ENCODE results near the gene TIAM1.
A peak's percentile ranks its signal among the peaks of the same experiment; 100 is the strongest.

The TIAM1 gene

DNA sequence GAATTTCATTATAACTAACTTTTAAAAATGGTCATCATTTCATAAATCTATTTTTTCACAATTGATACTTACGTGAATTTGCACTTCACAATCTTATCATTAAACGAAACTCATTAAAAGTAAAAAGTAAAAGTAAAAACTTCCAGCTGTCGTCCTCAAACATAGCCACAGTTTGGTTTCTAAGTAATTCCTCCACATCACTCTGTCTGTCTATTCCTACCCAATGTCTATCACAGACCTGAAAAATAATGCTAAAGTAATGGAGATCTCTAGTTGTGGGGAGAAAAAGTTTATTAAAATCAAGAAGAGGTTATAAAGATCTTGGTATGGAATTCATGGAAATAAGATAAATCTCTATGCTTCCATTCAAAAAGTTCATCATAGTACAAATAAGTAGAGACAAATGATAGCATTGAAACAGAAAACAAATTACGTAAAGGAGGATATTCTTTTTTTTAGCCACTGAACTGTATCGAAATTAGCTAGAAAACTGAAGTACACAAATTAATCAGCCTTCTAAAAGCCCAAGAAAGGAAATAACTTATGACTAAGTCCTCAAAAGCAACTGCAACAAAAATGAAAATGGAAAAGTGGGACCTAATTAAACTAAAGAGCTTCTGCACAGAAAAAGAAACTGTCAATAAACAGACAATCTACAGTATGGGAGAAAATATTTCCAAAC is 148.6 kb downstream of the TIAM1 start:
- DNase-seq = no peak

- DNase-seq = no peak
Observed at GRCh38 chr21:31194510-31195293, 149.4 kb downstream of the TIAM1 start.

DNA sequence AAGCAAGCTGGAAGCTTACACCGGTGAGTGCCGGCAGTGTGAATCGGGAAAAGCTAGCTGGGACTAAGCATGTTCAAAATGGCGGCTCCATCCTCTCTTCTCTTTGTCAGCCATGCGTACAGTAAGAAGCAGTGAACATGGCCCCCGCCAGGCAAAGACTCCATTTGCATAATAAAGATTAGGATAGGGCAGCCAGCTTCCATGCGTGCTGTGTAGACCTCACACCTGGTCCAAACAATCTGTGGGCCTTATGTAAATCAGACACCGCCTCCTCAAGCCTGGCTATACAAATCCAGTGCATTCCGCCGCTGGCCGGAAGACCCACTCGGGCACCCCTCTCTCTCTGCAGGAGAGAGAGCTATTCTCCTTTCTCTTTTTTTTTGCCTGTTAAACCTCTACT is 150.3 kb downstream of the TIAM1 start:
- DNase-seq = no peak

DNA sequence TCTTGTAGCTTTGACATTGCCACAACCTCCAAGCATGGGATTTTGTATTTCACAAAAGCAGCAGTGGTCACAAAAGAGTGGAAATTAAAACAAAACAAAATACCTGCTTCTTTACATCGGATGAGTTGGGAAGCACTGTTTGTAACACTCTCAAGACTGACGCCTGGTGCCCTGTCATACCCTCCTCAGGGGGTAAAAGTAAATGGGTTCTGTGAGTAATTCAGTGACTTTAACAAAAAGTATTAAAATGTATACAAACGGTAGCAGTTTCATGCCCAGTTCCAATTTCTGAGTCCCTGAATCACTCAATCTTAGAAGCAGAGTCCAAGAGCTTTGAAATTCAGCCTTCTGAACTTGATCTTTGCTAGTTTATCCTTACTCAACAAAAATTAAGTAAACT is 152.5 kb downstream of the TIAM1 start:
- DNase-seq = no peak

- no peak for DNase-seq
Observed at GRCh38 chr21:31190516-31190915, 153.5 kb downstream of the TIAM1 start.

GRCh38 chr21:31187499-31187898 is 156.6 kb downstream of the TIAM1 start:
- no peak for DNase-seq

DNA sequence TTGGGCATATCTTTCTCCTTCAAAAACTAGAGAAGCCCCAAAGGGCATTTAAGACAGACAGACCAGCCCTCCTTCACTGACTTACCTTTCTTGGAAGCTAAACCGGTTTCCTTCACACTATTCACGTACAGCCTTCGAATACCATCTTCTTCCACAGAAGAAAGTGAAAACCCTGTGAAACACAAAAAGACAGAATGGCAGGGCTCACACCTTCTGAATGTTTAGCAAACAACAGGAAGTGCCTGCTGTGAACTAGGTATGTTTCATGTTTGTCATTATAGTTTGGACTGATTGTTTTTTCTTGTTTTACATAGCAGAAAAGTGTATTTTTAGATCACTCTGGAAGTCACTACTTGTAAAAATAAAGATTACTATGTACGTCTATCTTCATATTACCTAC is 157.1 kb downstream of the TIAM1 start:
- no peak for DNase-seq

DNA sequence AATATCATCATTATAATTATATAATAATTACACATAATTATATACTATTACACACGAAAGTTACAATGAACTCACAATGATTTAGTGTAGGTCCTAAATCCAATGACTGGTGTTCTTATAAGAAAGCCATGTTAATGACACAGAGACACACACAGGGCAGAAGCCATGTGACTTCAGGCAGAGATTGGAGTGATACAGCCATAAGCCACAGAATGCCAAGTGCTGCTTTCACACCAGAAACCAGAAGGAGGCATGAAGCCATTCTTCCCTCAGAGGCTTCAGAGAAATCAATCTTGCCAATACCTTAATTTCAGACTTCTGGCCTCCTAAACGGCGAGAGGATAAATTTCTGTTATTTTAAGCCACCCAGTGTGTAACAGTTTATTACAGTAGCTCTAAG is 158.4 kb downstream of the TIAM1 start:
- no peak for DNase-seq

GRCh38 chr21:31184876-31185275 is 159.2 kb downstream of the TIAM1 start:
- no peak for DNase-seq

GRCh38 chr21:31184459-31184858 is 159.6 kb downstream of the TIAM1 start:
- DNase-seq = peak; percentile 57

- DNase-seq = peak; percentile 62
Observed at GRCh38 chr21:31182231-31183140, 161.6 kb downstream of the TIAM1 start.

- peak; percentile 34 for DNase-seq
Observed at GRCh38 chr21:31181082-31181750, 162.8 kb downstream of the TIAM1 start.

DNA sequence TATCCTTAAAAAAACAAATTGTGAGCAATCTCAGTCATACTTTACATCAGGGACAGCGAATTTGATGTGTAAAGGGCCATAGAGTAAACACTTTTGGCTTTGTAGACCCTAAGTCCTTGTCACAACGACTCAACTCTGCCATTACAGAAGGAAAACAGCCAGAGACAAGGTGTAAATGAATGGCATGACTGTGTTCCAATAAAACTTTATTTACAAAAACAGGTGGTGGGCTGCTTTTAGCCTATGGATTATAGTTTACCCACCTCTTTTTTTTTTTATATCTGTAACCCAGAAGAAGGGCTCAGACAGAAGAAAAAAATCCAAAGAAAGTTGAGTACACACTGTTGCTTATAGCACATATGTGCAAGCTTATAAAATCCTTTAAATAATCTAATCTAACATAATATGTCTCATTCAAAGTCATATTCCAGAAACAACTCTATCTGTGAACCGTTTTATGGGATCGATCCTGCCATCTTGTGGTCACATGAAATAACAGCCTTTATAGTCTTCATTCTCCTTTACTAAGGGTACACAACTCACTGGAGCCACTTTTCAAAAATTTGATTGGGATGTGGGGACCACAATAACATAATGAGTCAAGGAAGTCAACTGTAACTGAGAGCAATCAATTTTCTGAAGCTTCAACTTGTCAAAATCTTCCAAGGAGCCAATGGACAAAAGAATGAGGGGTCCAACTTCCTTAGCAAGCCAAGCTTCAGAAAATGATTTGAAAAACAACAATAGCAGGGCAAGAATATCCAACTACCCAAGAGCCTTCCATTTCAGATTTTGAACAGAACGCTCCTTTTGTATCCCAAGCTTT is 163.6 kb downstream of the TIAM1 start:
- no peak for DNase-seq

DNA sequence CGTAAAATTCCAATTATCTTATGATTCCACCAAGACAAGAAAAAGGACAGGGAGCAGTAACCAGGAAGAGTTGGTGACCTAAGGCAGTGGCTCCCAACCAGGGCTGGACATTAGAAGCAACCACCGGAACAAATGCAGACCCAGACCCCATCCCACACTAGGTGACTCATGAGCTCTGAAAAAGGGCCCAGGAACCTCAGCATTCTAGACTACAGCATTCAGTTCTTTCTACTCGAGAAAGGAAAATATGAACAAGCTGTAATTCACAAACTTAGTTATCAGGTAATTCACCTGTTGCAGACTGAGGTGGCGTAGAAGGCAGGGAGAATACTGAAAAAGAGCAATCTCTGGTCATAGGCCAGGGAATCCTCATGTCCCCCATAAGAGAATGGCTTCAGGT is 167.3 kb downstream of the TIAM1 start:
- DNase-seq = no peak

GRCh38 chr21:31176080-31176551 is 167.9 kb downstream of the TIAM1 start:
- no peak for DNase-seq

- DNase-seq = peak; percentile 51
Observed at GRCh38 chr21:31173881-31174555, 170.0 kb downstream of the TIAM1 start.

DNA sequence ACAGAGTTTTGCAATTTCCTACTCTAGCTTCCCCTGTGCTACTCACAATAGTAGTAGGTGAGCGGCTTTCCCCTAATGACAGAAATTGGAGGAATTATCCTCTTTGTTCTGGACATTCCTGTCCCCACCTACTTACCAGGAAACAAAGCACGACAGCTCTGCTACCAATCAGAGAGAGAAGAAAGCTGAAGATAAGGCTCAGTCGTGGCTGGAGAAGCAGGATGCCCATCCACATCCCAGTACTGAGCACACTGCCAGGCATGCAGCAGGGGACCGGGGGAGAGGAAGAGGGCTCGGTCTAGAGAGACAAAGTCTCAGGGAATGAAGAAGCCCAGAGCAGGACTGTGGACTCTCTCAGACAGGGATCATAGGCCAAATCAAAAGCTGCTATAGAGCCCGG is 171.7 kb downstream of the TIAM1 start:
- no peak for DNase-seq

GRCh38 chr21:31164713-31165694 is 179.1 kb downstream of the TIAM1 start:
- no peak for DNase-seq

- no peak for DNase-seq
Observed at GRCh38 chr21:31162827-31163226, 181.2 kb downstream of the TIAM1 start.

Measured in effector CD4-positive, alpha-beta T cell (primary cell).